HepG2 (cell line): ENCODE results near the gene EEPD1. TPM values are rescaled to one million over a fixed set of nuclear protein-coding genes. Genes with fewer than 3 reads are reported as not detected.

Source experiments
- ATAC-seq: fragments of 200-7000 bp; cut with Tn5 transposase; 3 replicates; pipeline ENCODE4 v1.9.1; 2020; ENCODE audit warnings: mild to moderate bottlenecking, moderate library complexity
- BruUV-seq: library from RNA; stranded (reverse); fragments of 400-500 nt; replicated peaks from 2 replicates; lab custom pipeline; 2021; lab: Mats Ljungman, UMichigan
- CTCF ChIA-PET: fragments of 300-600 bp; formaldehyde crosslinking; extraction: SDS; loops from one replicate; lab custom pipeline; 2021; ENCODE audit warnings: low total read pairs, inconsistent platforms, low intra/inter-chr PET ratio; lab: Yijun Ruan, JAX
- POLR2A ChIA-PET: fragments of 350-600 bp; sonication (Branson Sonifier 250); formaldehyde crosslinking; loops from one replicate; lab custom pipeline; 2020; ENCODE audit warnings: antibody characterized with exemption, inconsistent platforms; lab: Yijun Ruan, JAX
- DNase-seq: peaks from one replicate; pipeline ENCODE4 v3.0.0-alpha.2; 2015; ENCODE audit warnings: low spot score
- FAIRE-seq: peaks from 3 replicates; lab custom pipeline; 2011; peaks lifted over from hg19 to GRCh38; lab: Jason Lieb, UNC
- H2AFZ ChIP-seq: one replicate; pipeline ENCODE4 v1.6.1; 2011; ENCODE audit warnings: low read length, inconsistent platforms
- H3K27ac ChIP-seq: fragments of 300-600 bp; 3 replicates; pipeline ENCODE4 v1.8.0; 2011; ENCODE audit warnings: mixed run types, mild to moderate bottlenecking, mixed read lengths, low read length, inconsistent platforms; ENCODE audit not compliant: insufficient read depth; ENCODE audit errors: extremely low read length
- H3K27me3 ChIP-seq, 2 experiments: fragments of 200-600 bp in 1 of 2; 2 replicates in 1 of 2; 3 replicates in 1 of 2; pipeline versions ENCODE4 v1.6.0 to v1.8.0; 2011; ENCODE audit warnings: low read length in 2 of 2, mild to moderate bottlenecking in 2 of 2, moderate library complexity in 2 of 2, inconsistent platforms in 1 of 2; ENCODE audit not compliant: insufficient read depth in 2 of 2, control insufficient read depth in 1 of 2
- H3K36me3 ChIP-seq, 2 experiments: fragments of 200-600 bp in 1 of 2; replicated peaks in 1 of 2; 2 replicates in 1 of 2; 3 replicates in 1 of 2; pipeline versions ENCODE4 v1.5.1 to v1.8.0; 2011; ENCODE audit warnings: low read length in 2 of 2, inconsistent platforms in 1 of 2; ENCODE audit not compliant: insufficient read depth in 2 of 2, control insufficient read depth in 1 of 2
- H3K4me1 ChIP-seq: 2 replicates; pipeline ENCODE4 v1.5.1; 2012; ENCODE audit warnings: low read length, inconsistent platforms; ENCODE audit not compliant: insufficient read depth
- H3K4me2 ChIP-seq: 2 replicates; pipeline ENCODE4 v1.6.0; 2011; ENCODE audit warnings: low read depth, low read length, inconsistent platforms
- H3K4me3 ChIP-seq, 3 experiments: fragments of 200-600 bp in 1 of 3; sonication (generic), shearing (Covaris generic) in 1 of 3; replicated peaks in 1 of 3; 2 replicates each; pipeline ENCODE4 v1.5.1; 2011 to 2016; ENCODE audit warnings: low read length in 3 of 3, inconsistent platforms in 2 of 3, low read depth in 2 of 3, mild to moderate bottlenecking in 2 of 3, control low read depth in 1 of 3, mixed read lengths in 1 of 3; ENCODE audit not compliant: insufficient read depth in 1 of 3
- H3K79me2 ChIP-seq: one replicate; pipeline ENCODE4 v1.6.1; 2011; ENCODE audit warnings: low read length, inconsistent platforms; ENCODE audit not compliant: insufficient read depth
- H3K9ac ChIP-seq: 2 replicates; pipeline ENCODE4 v1.6.0; 2011; ENCODE audit warnings: mild to moderate bottlenecking, low read depth, low read length, inconsistent platforms; ENCODE audit not compliant: insufficient read depth
- H3K9me3 ChIP-seq: 2 replicates; pipeline ENCODE4 v1.5.1; 2012; ENCODE audit warnings: mild to moderate bottlenecking, low read length
- H4K20me1 ChIP-seq: 2 replicates; pipeline ENCODE4 v1.6.0; 2011; ENCODE audit warnings: inconsistent platforms, mild to moderate bottlenecking, low read length, moderate library complexity; ENCODE audit not compliant: insufficient read depth
- CREB1 ChIP-seq, 2 experiments: fragments of 450-650 bp in 1 of 2; IDR thresholded peaks; 2 replicates each; pipeline ENCODE4 v1.6.1; 2016 to 2017; ENCODE audit warnings: control low read depth in 1 of 2, mild to moderate bottlenecking in 1 of 2, missing compliant biosample characterization in 1 of 2, missing genetic modification characterization in 1 of 2
- MED1 ChIP-seq: sonication (generic); formaldehyde crosslinking; IDR thresholded peaks from 2 replicates; pipeline ENCODE4 v1.4.0; 2020; ENCODE audit warnings: missing genetic modification reagents
- RFX3 ChIP-seq: IDR thresholded peaks from 2 replicates; pipeline ENCODE4 v1.6.1; 2016; ENCODE audit warnings: missing biosample characterization, missing genetic modification reagents
- TAF15 ChIP-seq: fragments of 200-400 bp; formaldehyde crosslinking; IDR thresholded peaks from one replicate; pipeline ENCODE4 v1.6.1; 2018; ENCODE audit warnings: mild to moderate bottlenecking, low read depth, low read length; ENCODE audit not compliant: poor library complexity, severe bottlenecking
- ZBTB2 ChIP-seq: sonication (generic); formaldehyde crosslinking; IDR thresholded peaks from 2 replicates; pipeline ENCODE4 v1.8.0; 2022; ENCODE audit warnings: low read depth, missing genetic modification reagents
- ZBTB33 ChIP-seq: sonication (generic); formaldehyde crosslinking; IDR thresholded peaks from 2 replicates; pipeline ENCODE4 v1.4.0; 2020; ENCODE audit warnings: missing genetic modification reagents
- WGBS: methylation state at CpG from one replicate; pipeline ENCODE4 v1.1.6; 2017; ENCODE audit warnings: low lambda C conversion rate; 5-methylcytosine and 5-hydroxymethylcytosine counted together
- in situ Hi-C: cut with HindIII; loops from 2 replicates; pipeline ENCODE4 v1.10.0; 2017; ENCODE audit warnings: low pct_unique_long_range_greater_than_20kb; ENCODE audit not compliant: extremely low pct_ligation_motif_present
- intact Hi-C: fragments of 100-400 bp; cut with micrococcal nuclease; formaldehyde crosslinking; loops from one replicate; pipeline ENCODE4 v1.10.0; 2022; ENCODE audit not compliant: unreplicated experiment
- polyA plus RNA-seq, 8 experiments: library from polyadenylated mRNA; depleted of rRNA in 3 of 8; stranded (reverse) in 7 of 8; unstranded in 1 of 8; fragments of >200 nt; fragmentation: Illumina TruSeq in 4 of 8; extraction: Trizol in 4 of 8; gene quantifications; 2 replicates each; pipeline versions ENCODE4 v1.2.1 to v1.2.3, GENCODE V29; 2011 to 2016; ENCODE audit warnings: low read depth in 4 of 8, missing spikeins in 1 of 8, mixed read lengths in 1 of 8; ENCODE audit not compliant: insufficient read depth in 1 of 8
- total RNA-seq, 5 experiments: library from RNA; depleted of rRNA; stranded (reverse); fragments of >200 nt; fragmentation: Illumina TruSeq; extraction: Trizol; gene quantifications; 2 replicates each; pipeline ENCODE4 v1.2.3, GENCODE V29; 2016; ENCODE audit warnings: low read depth in 1 of 5

The EEPD1 gene
- total and polyA plus RNA-seq, 2 of the 13 experiments (the other 11 are each of a cell fraction or from before 2014, with no cell fraction given): 10.1 to 16.4 TPM

DNA sequence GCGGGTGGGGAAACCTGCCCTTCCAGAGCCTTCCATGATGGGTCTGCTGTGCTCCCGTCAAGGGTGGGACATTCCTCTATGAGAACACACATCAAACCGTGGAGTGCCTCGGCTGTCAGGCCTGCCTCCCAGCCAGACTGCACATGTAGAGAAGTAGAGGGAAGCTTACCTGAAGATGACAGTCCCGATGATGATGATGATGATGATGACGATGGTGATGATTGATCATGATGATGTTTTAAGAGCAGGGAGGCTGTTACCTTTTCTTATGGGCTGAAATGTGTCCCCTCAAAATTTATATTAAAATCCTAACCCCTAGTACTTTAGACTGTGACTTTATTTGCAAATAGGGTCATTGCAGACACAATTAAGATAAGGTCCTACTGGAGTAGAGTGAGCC is 160.6 kb downstream of the EEPD1 start:
- Histone ChIP-seq H3K9ac (no peak overlapping the region), H3K27ac (no peak overlapping the region), H3K9me3 (no peaks in the 10 kb centered on the region), H3K79me2 (no peaks in the 10 kb centered on the region), H3K4me3 (no peak overlapping the region), H3K27me3 (peaks cover 5 to 8% of the 10 kb centered on the region in 2 experiments; a peak in 2 of 5 replicates), H4K20me1 (no peaks in the 10 kb centered on the region), H2AFZ (no peak overlapping the region), H3K36me3 (no peaks in the 10 kb centered on the region), H3K4me1 (peaks cover 47% of the 10 kb centered on the region), H3K4me2 (no peak overlapping the region)
- ChIA-PET POLR2A (no interaction called here), CTCF (no interaction called here)
- intact Hi-C loops: no loop called here
- no peak for ATAC-seq
- 35% methylated on average over 6 of the region's 6 CpGs for WGBS
- in situ Hi-C loops: loop anchor here (25.0 kb wide), 1 partner anchor 601 kb away; no protein-coding TSS in a partner anchor
- DNase-seq: no peak
- no peak for FAIRE-seq
- BruUV-seq: no TSS peak
- peak; percentile 81 for TF ChIP-seq CREB1 (IDR thresholded peaks at IDR 0.05)
- TF ChIP-seq CREB1 (CRISPR knock-in tag; IDR thresholded peaks at IDR 0.05): no peak
- TF ChIP-seq ZBTB33 (CRISPR knock-in tag): no peak
- no peak for TF ChIP-seq ZBTB2 (CRISPR knock-in tag)
- TF ChIP-seq RFX3 (CRISPR knock-in tag): no peak
- no peak for TF ChIP-seq MED1 (CRISPR knock-in tag)
- no peak for TF ChIP-seq TAF15
